HCT116 (cell line): Measurements from ENCODE around the gene CPM. TPM values are rescaled to one million over a fixed set of nuclear protein-coding genes. Genes with fewer than 3 reads are reported as not detected.

ENCODE experiments used
- ATAC-seq: fragments of 200-7000 bp; cut with Tn5 transposase; 2 replicates; pipeline ENCODE4 v1.9.1; 2020; ENCODE audit warnings: mild to moderate bottlenecking, moderate library complexity
- BruUV-seq: library from RNA; stranded (reverse); fragments of 400-500 nt; replicated peaks from 2 replicates; lab custom pipeline; 2021; lab: Mats Ljungman, UMichigan
- CTCF ChIA-PET: fragments of 300-600 bp; sonication (Branson Sonifier 250); formaldehyde crosslinking; loops from one replicate; lab custom pipeline; 2021; ENCODE audit warnings: antibody characterized with exemption; lab: Charles Lee
- POLR2A ChIA-PET: fragments of 300-600, 350-600 bp; sonication (Branson Sonifier 250); formaldehyde crosslinking; loops from one replicate; lab custom pipeline; 2021; ENCODE audit warnings: antibody characterized with exemption; lab: Charles Lee
- RAD21 ChIA-PET, 2 experiments: fragments of 300-600 bp; sonication (Branson Sonifier 250); formaldehyde crosslinking; loops; one replicate each; lab custom pipeline; 2023; ENCODE audit warnings: low total read pairs in 2 of 2; ENCODE audit not compliant: uncharacterized antibody in 2 of 2, unreplicated experiment in 2 of 2, low non-redundant PET in 1 of 2; lab: Charles Lee
- DNase-seq: peaks from one replicate; pipeline ENCODE4 v3.0.0-alpha.2; 2010; ENCODE audit warnings: low read depth, low spot score
- H2AFZ ChIP-seq: fragments of 200-600 bp; shearing (Covaris generic), sonication (generic); 2 replicates; pipeline ENCODE4 v1.6.1; 2017; ENCODE audit warnings: low read depth, mixed run types, mixed read lengths, antibody characterized with exemption, low read length; ENCODE audit not compliant: poor library complexity, severe bottlenecking
- H3K27ac ChIP-seq: 2 replicates; pipeline ENCODE4 v1.5.1; 2012; ENCODE audit warnings: low read depth, low read length
- H3K27me3 ChIP-seq: fragments of 200-600 bp; sonication (generic); 2 replicates; pipeline ENCODE4 v1.6.1; 2016; ENCODE audit warnings: mixed run types, low read length, mixed read lengths; ENCODE audit not compliant: insufficient read depth
- H3K36me3 ChIP-seq, 2 experiments: fragments of 200-500 bp in 1 of 2; fragments of 200-600 bp in 1 of 2; sonication (Bioruptor generic) in 1 of 2; sonication (generic) in 1 of 2; 2 replicates each; pipeline versions ENCODE4 v1.5.1 to v1.6.1; 2014 to 2016; ENCODE audit warnings: low read length in 2 of 2, inconsistent platforms in 1 of 2, mixed read lengths in 1 of 2, mixed run types in 1 of 2; ENCODE audit not compliant: insufficient read depth in 2 of 2, control insufficient read depth in 1 of 2
- H3K4me1 ChIP-seq, 2 experiments: fragments of 200-600 bp in 1 of 2; sonication (generic) in 1 of 2; 2 replicates each; pipeline versions ENCODE4 v1.5.1 to v1.6.1; 2012 to 2017; ENCODE audit warnings: low read length in 2 of 2, inconsistent platforms in 1 of 2, mild to moderate bottlenecking in 1 of 2, mixed read lengths in 1 of 2, mixed run types in 1 of 2, moderate library complexity in 1 of 2; ENCODE audit not compliant: insufficient read depth in 2 of 2, control insufficient read depth in 1 of 2
- H3K4me2 ChIP-seq: fragments of 200-600 bp; sonication (generic); 2 replicates; pipeline ENCODE4 v1.6.1; 2017; ENCODE audit warnings: mixed run types, low read length, mixed read lengths
- H3K4me3 ChIP-seq, 2 experiments: fragments of 200-600 bp in 1 of 2; sonication (generic) in 1 of 2; replicated peaks in 1 of 2; 2 replicates each; pipeline ENCODE4 v1.5.1; 2011 to 2016; ENCODE audit warnings: low read length in 2 of 2, control low read depth in 1 of 2, low read depth in 1 of 2, mild to moderate bottlenecking in 1 of 2, mixed read lengths in 1 of 2, mixed run types in 1 of 2
- H3K79me2 ChIP-seq: fragments of 200-600 bp; sonication (generic); 2 replicates; pipeline ENCODE4 v1.6.1; 2017; ENCODE audit warnings: mild to moderate bottlenecking, mixed run types, low read length, moderate library complexity, mixed read lengths; ENCODE audit not compliant: insufficient read depth
- H3K9ac ChIP-seq: fragments of 200-600 bp; sonication (generic); 2 replicates; pipeline ENCODE4 v1.6.1; 2016; ENCODE audit warnings: low read length, mixed read lengths
- H3K9me2 ChIP-seq: fragments of 200-600 bp; sonication (generic), shearing (Covaris generic); 2 replicates; pipeline ENCODE4 v1.6.1; 2017; ENCODE audit warnings: mixed run types, mild to moderate bottlenecking, moderate library complexity; ENCODE audit not compliant: insufficient read depth
- H3K9me3 ChIP-seq, 2 experiments: fragments of 200-500 bp in 1 of 2; fragments of 200-600 bp in 1 of 2; sonication (Bioruptor generic) in 1 of 2; sonication (generic) in 1 of 2; 2 replicates each; pipeline ENCODE4 v1.6.1; 2014 to 2017; ENCODE audit warnings: low read length in 2 of 2, mixed read lengths in 2 of 2, inconsistent platforms in 1 of 2, low read depth in 1 of 2, mild to moderate bottlenecking in 1 of 2, mixed run types in 1 of 2, moderate library complexity in 1 of 2; ENCODE audit not compliant: control insufficient read depth in 1 of 2, insufficient read depth in 1 of 2
- H4K20me1 ChIP-seq: fragments of 200-600 bp; sonication (generic), shearing (Covaris generic); 2 replicates; pipeline ENCODE4 v1.6.1; 2017; ENCODE audit warnings: mixed run types, mild to moderate bottlenecking, moderate library complexity; ENCODE audit not compliant: insufficient read depth
- CBX3 ChIP-seq: IDR thresholded peaks from 2 replicates; pipeline ENCODE4 v1.6.1; 2012; ENCODE audit warnings: low read depth
- CEBPB ChIP-seq: IDR thresholded peaks from 2 replicates; pipeline ENCODE4 v1.6.1; 2012; ENCODE audit warnings: low read depth
- EGR1 ChIP-seq: IDR thresholded peaks from 2 replicates; pipeline ENCODE4 v1.6.1; 2012; ENCODE audit warnings: low read depth
- ELF1 ChIP-seq: IDR thresholded peaks from 2 replicates; pipeline ENCODE4 v1.6.1; 2012; ENCODE audit warnings: low read depth, borderline replicate concordance
- EZH2 ChIP-seq: fragments of 200-600 bp; sonication (generic); IDR thresholded peaks from 2 replicates; pipeline ENCODE4 v1.6.1; 2017; ENCODE audit warnings: antibody characterized with exemption, mixed run types
- EZH2phosphoT487 ChIP-seq: fragments of 200-600 bp; IDR thresholded peaks from 2 replicates; pipeline ENCODE4 v1.6.1; 2018; ENCODE audit warnings: antibody characterized with exemption, borderline replicate concordance
- FOSL1 ChIP-seq: IDR thresholded peaks from 2 replicates; pipeline ENCODE4 v1.6.1; 2012; ENCODE audit warnings: low read depth
- JUND ChIP-seq: IDR thresholded peaks from 2 replicates; pipeline ENCODE4 v1.6.1; 2012
- POLR2A ChIP-seq: IDR thresholded peaks from 2 replicates; pipeline ENCODE4 v1.7.0; 2011; ENCODE audit warnings: borderline replicate concordance; ENCODE audit not compliant: insufficient read depth, insufficient read length; ENCODE audit errors: extremely low read depth
- SIN3A ChIP-seq: IDR thresholded peaks from 2 replicates; pipeline ENCODE4 v1.6.1; 2012; ENCODE audit warnings: low read depth
- SP1 ChIP-seq: IDR thresholded peaks from 2 replicates; pipeline ENCODE4 v1.6.1; 2012; ENCODE audit warnings: low read depth
- SRF ChIP-seq: IDR thresholded peaks from 2 replicates; pipeline ENCODE4 v1.6.1; 2012; ENCODE audit warnings: low read depth
- YY1 ChIP-seq: IDR thresholded peaks from 2 replicates; pipeline ENCODE4 v1.6.1; 2011; ENCODE audit warnings: low read length, low read depth, moderate library complexity, mild to moderate bottlenecking; ENCODE audit not compliant: insufficient replicate concordance; ENCODE audit errors: extremely low read depth
- ZFX ChIP-seq: fragments of 450-650 bp; IDR thresholded peaks from 2 replicates; pipeline ENCODE4 v1.6.1; 2017
- ZNF274 ChIP-seq: fragments of 200-500 bp; sonication (Bioruptor generic); IDR thresholded peaks from 2 replicates; pipeline ENCODE4 v1.6.1; 2014; ENCODE audit warnings: mild to moderate bottlenecking, low read depth, low read length, inconsistent platforms
- intact Hi-C: fragments of 100-400 bp; cut with micrococcal nuclease; formaldehyde crosslinking; loops from 2 replicates; pipeline ENCODE4 v1.10.0; 2022
- total RNA-seq: library from RNA; stranded (reverse); gene quantifications from one replicate; pipeline ENCODE4 v1.2.1, GENCODE V29; 2021; ENCODE audit not compliant: unreplicated experiment
- TF ChIP-seq, protein P1 (sequence below): IDR thresholded peaks from 2 replicates; pipeline ENCODE4 v1.6.1; 2012
- TF ChIP-seq, protein P2 (sequence below): IDR thresholded peaks from 2 replicates; pipeline ENCODE4 v1.6.1; 2012
- TF ChIP-seq, protein P3 (sequence below): IDR thresholded peaks from 2 replicates; pipeline ENCODE4 v1.6.1; 2011; ENCODE audit warnings: mild to moderate bottlenecking, low read length, moderate library complexity; ENCODE audit not compliant: insufficient replicate concordance; ENCODE audit errors: extremely low read depth
- TF ChIP-seq, protein P4 (sequence below), 3 experiments: fragments of 200-600 bp in 1 of 3; sonication (generic) in 1 of 3; IDR thresholded peaks in 2 of 3; conservative IDR thresholded peaks in 1 of 3; 2 replicates each; pipeline ENCODE4 v1.5.1; 2012 to 2017; ENCODE audit warnings: low read depth in 2 of 3, low read length in 2 of 3, antibody characterized with exemption in 1 of 3, borderline replicate concordance in 1 of 3, control low read depth in 1 of 3, mild to moderate bottlenecking in 1 of 3, mixed read lengths in 1 of 3, mixed run types in 1 of 3, moderate library complexity in 1 of 3; ENCODE audit not compliant: insufficient read depth in 1 of 3

CPM gene
- total RNA-seq, 1 experiment from 2014 or later: 5.3 TPM

DNA sequence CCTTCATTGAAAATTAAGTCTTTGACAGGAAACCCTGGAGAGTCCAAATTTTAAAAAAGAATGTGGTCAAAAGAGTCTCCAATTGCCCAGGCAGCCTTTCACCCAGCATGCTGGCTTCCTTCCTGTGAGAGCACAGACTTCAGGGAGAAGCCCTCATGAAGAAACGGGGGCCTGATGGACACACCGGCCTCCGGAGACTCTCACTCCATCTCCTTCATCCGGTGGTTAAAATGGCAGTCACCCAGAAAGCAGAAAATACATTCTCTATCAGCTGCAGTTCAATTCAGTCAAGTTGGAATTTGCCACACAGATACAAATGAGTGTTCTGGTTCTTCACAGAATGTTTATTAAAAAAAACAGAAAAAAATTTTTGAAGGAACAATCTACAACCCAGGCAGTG is 56.5 kb downstream of the CPM start:
- no peak overlapping the region for H3K4me3 ChIP-seq
- H3K27ac ChIP-seq: no peak overlapping the region
- H2AFZ ChIP-seq: no peak overlapping the region
- ChIA-PET POLR2A (no interaction called here), CTCF (no interaction called here), RAD21 (no interaction called here)
- ATAC-seq: no peak
- H3K9me2 ChIP-seq: no peaks in the 10 kb centered on the region
- TF ChIP-seq, protein P1, sequence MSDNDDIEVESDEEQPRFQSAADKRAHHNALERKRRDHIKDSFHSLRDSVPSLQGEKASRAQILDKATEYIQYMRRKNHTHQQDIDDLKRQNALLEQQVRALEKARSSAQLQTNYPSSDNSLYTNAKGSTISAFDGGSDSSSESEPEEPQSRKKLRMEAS: no peak
- TF ChIP-seq CEBPB (no peak), SRF (no peak), FOSL1 (no peak), ZFX (no peak), CBX3 (no peak), EGR1 (no peak), SIN3A (no peak), JUND (no peak), ELF1 (no peak), EZH2 (no peak), YY1 (no peak), ZNF274 (no peak), SP1 (no peak), POLR2A (no peak), EZH2phosphoT487 (no peak)
- TF ChIP-seq, protein P2, sequence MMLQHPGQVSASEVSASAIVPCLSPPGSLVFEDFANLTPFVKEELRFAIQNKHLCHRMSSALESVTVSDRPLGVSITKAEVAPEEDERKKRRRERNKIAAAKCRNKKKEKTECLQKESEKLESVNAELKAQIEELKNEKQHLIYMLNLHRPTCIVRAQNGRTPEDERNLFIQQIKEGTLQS: no peak
- TF ChIP-seq, protein P3, sequence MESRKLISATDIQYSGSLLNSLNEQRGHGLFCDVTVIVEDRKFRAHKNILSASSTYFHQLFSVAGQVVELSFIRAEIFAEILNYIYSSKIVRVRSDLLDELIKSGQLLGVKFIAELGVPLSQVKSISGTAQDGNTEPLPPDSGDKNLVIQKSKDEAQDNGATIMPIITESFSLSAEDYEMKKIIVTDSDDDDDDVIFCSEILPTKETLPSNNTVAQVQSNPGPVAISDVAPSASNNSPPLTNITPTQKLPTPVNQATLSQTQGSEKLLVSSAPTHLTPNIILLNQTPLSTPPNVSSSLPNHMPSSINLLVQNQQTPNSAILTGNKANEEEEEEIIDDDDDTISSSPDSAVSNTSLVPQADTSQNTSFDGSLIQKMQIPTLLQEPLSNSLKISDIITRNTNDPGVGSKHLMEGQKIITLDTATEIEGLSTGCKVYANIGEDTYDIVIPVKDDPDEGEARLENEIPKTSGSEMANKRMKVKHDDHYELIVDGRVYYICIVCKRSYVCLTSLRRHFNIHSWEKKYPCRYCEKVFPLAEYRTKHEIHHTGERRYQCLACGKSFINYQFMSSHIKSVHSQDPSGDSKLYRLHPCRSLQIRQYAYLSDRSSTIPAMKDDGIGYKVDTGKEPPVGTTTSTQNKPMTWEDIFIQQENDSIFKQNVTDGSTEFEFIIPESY: no peak
- TF ChIP-seq, protein P4, sequence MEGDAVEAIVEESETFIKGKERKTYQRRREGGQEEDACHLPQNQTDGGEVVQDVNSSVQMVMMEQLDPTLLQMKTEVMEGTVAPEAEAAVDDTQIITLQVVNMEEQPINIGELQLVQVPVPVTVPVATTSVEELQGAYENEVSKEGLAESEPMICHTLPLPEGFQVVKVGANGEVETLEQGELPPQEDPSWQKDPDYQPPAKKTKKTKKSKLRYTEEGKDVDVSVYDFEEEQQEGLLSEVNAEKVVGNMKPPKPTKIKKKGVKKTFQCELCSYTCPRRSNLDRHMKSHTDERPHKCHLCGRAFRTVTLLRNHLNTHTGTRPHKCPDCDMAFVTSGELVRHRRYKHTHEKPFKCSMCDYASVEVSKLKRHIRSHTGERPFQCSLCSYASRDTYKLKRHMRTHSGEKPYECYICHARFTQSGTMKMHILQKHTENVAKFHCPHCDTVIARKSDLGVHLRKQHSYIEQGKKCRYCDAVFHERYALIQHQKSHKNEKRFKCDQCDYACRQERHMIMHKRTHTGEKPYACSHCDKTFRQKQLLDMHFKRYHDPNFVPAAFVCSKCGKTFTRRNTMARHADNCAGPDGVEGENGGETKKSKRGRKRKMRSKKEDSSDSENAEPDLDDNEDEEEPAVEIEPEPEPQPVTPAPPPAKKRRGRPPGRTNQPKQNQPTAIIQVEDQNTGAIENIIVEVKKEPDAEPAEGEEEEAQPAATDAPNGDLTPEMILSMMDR (IDR thresholded peaks at IDR 0.05 in 2 of 3, conservative IDR thresholded peaks at IDR 0.05 in 1 of 3; ENCODE audit: borderline replicate concordance in 1 of 3, insufficient read depth in 1 of 3, low read depth in 2 of 3, low read length in 2 of 3): no peak
- no peaks in the 10 kb centered on the region for H3K79me2 ChIP-seq
- intact Hi-C loops: no loop called here
- H3K27me3 ChIP-seq: no peaks in the 10 kb centered on the region
- no peak overlapping the region for H3K4me2 ChIP-seq
- no TSS peak for BruUV-seq
- no peaks in the 10 kb centered on the region for H3K4me1 ChIP-seq
- H3K36me3 ChIP-seq: no peaks in the 10 kb centered on the region
- peaks cover 0 to 7% of the 10 kb centered on the region in 2 experiments; a peak in 1 of 4 replicates for H3K9me3 ChIP-seq
- no peak for DNase-seq
- no peaks in the 10 kb centered on the region for H4K20me1 ChIP-seq
- H3K9ac ChIP-seq: no peak overlapping the region
